ENCODE data around the gene KIF19. TPM values are rescaled to one million over a fixed set of nuclear protein-coding genes. Genes with fewer than 3 reads are reported as not detected.

The KIF19 gene
- total and polyA plus RNA-seq, 2 of the 8 experiments (the other 6 are each of a cell fraction or from before 2014, with no cell fraction given) = 0.52 to 0.77 TPM

- Histone ChIP-seq H3K9me3 (ENCODE audit: insufficient read depth in 2 of 2, low read depth in 1 of 2, low read length in 1 of 2) (no peaks in the 10 kb centered on the region), H4K5ac (ENCODE audit: insufficient read length, low read depth, low read length) (no peak overlapping the region), H3K36me3 (ENCODE audit: control insufficient read depth in 2 of 4, insufficient read depth in 4 of 4, low read length in 3 of 4) (no peaks in the 10 kb centered on the region), H3K9ac (replicated peaks in 1 of 4; ENCODE audit: extremely low read depth in 1 of 4, low read depth in 3 of 4, low read length in 3 of 4) (no peak overlapping the region), H3K4me3 (ENCODE audit: extremely low read depth in 1 of 4, insufficient read depth in 2 of 4, low read depth in 3 of 4, low read length in 4 of 4) (no peak overlapping the region), H3K18ac (ENCODE audit: extremely low read depth, low read length) (no peak overlapping the region), H3K4me1 (replicated peaks in 1 of 4; ENCODE audit: control insufficient read depth in 3 of 4, insufficient read depth in 4 of 4, low read length in 3 of 4) (peaks cover 5 to 20% (median 12%) of the 10 kb centered on the region in 4 experiments), H4K8ac (ENCODE audit: extremely low read depth, insufficient read depth, low read length) (no peak overlapping the region), H3K79me1 (ENCODE audit: low read depth, low read length) (no peaks in the 10 kb centered on the region), H3K79me2 (ENCODE audit: control insufficient read depth in 1 of 2, insufficient read depth in 2 of 2, low read length in 2 of 2) (no peaks in the 10 kb centered on the region), H2BK15ac (ENCODE audit: low read length) (no peak overlapping the region), H2BK5ac (ENCODE audit: low read depth, low read length) (no peak overlapping the region), H2BK12ac (ENCODE audit: low read depth, low read length) (no peak overlapping the region), H3K4me2 (ENCODE audit: insufficient read depth in 1 of 2, low read depth in 2 of 2, low read length in 2 of 2) (no peak overlapping the region), H3K23ac (ENCODE audit: insufficient read length) (no peak overlapping the region), H2BK120ac (replicated peaks; ENCODE audit: low read depth, low read length) (no peak overlapping the region), H2AK5ac (ENCODE audit: low read depth, low read length) (no peak overlapping the region), H3K14ac (ENCODE audit: insufficient read length) (no peak overlapping the region), H3K27ac (ENCODE audit: low read depth, low read length) (no peak overlapping the region), H2BK20ac (ENCODE audit: low read length) (no peak overlapping the region), H3K4ac (replicated peaks; ENCODE audit: insufficient read length, low read depth, low read length) (no peak overlapping the region), H3K56ac (replicated peaks; ENCODE audit: insufficient read length, low read depth, low read length) (no peak overlapping the region), H4K20me1 (replicated peaks in 1 of 2; ENCODE audit: control insufficient read depth in 1 of 2, insufficient read depth in 2 of 2, low read length in 2 of 2) (no peaks in the 10 kb centered on the region), H3K27me3 (replicated peaks in 1 of 4; ENCODE audit: control insufficient read depth in 3 of 4, extremely low read depth in 1 of 4, insufficient read depth in 3 of 4, low read length in 3 of 4) (no peaks in the 10 kb centered on the region; a peak in 1 of 7 replicates), H3K23me2 (ENCODE audit: low read depth, low read length) (no peaks in the 10 kb centered on the region), H2AFZ (ENCODE audit: low read length) (no peak overlapping the region), H4K91ac (replicated peaks; ENCODE audit: insufficient read length, low read length) (no peak overlapping the region)
- DNase-seq (ENCODE audit: low read depth in 1 of 2, low spot score in 2 of 2) (no peak), FAIRE-seq (no peak)
- TF ChIP-seq NRF1 (IDR thresholded peaks at IDR 0.05; ENCODE audit: low read depth, low read length) = no peak
- ChIA-PET POLR2A (ENCODE audit: partially characterized antibody) (no interaction called here), CTCF (ENCODE audit: partially characterized antibody) (interaction anchor here (0.9 to 7.2 kb wide), 4 partner anchors 10 to 48 kb away, joined by 3 to 57 read pairs (median 8); partner anchors contain the start of gene BTBD17)
- 77% methylated on average over 2 of the region's 2 CpGs; no CpG with 5 or more reads in 1 of the 2 experiments for WGBS, 2 experiments (ENCODE audit: extremely low coverage in 1 of 2, insufficient coverage in 1 of 2, insufficient read length in 1 of 2, insufficient replicate concordance in 2 of 2, low coverage in 1 of 2, low lambda C conversion rate in 2 of 2, missing lambda C conversion rate in 1 of 2)
Measured at GRCh38 chr17:74389937-74390679, 64.1 kb downstream of the KIF19 start.

Measured in H1 (cell line).